GM06990 (cell line): ENCODE measurements around the gene SPATA22.

ENCODE experiments used
- DNase-seq: peaks from one replicate; pipeline ENCODE4 v3.0.0-alpha.2; 2011; ENCODE audit not compliant: insufficient read length; ENCODE audit errors: extremely low read depth
- H3K27me3 ChIP-seq: replicated peaks from 2 replicates; pipeline ENCODE4 v1.6.0; 2011; ENCODE audit warnings: low read length; ENCODE audit not compliant: control insufficient read depth, insufficient read depth
- H3K36me3 ChIP-seq: 2 replicates; pipeline ENCODE4 v1.5.1; 2011; ENCODE audit warnings: low read length; ENCODE audit not compliant: control insufficient read depth, insufficient read depth
- H3K4me3 ChIP-seq: replicated peaks from 2 replicates; pipeline ENCODE4 v1.5.1; 2011; ENCODE audit warnings: low read depth, mild to moderate bottlenecking, control low read depth, low read length
- TF ChIP-seq, protein P1 (sequence below): IDR thresholded peaks from 2 replicates; pipeline ENCODE4 v1.5.1; 2011; ENCODE audit warnings: low read length, control low read depth, mild to moderate bottlenecking, inconsistent platforms; ENCODE audit not compliant: insufficient read depth, poor library complexity, severe bottlenecking

SPATA22 gene

DNA sequence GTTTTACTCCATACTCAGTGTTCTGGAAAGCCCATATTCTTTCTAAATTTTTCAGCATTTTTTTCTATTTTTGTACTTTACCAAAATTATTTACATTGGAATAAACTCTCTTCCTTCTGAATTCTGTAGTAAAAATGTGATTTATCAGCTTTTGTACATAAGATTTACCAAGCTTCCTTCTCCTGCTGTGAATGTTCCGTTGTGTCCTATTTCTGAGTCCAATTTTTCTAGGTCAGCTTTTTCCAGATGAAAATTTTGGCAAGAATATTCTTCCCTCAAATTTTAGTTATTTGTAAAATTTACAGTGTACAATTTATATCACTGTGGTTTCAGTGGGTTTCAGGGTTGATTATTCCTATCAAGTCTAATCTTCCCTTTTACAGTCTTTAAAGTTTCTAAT is 31.7 kb upstream of the SPATA22 start:
- Histone ChIP-seq H3K36me3 (no peaks in the 10 kb centered on the region), H3K4me3 (no peak overlapping the region), H3K27me3 (no peaks in the 10 kb centered on the region)
- no peak for DNase-seq
- TF ChIP-seq, protein P1, sequence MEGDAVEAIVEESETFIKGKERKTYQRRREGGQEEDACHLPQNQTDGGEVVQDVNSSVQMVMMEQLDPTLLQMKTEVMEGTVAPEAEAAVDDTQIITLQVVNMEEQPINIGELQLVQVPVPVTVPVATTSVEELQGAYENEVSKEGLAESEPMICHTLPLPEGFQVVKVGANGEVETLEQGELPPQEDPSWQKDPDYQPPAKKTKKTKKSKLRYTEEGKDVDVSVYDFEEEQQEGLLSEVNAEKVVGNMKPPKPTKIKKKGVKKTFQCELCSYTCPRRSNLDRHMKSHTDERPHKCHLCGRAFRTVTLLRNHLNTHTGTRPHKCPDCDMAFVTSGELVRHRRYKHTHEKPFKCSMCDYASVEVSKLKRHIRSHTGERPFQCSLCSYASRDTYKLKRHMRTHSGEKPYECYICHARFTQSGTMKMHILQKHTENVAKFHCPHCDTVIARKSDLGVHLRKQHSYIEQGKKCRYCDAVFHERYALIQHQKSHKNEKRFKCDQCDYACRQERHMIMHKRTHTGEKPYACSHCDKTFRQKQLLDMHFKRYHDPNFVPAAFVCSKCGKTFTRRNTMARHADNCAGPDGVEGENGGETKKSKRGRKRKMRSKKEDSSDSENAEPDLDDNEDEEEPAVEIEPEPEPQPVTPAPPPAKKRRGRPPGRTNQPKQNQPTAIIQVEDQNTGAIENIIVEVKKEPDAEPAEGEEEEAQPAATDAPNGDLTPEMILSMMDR = no peak

DNA sequence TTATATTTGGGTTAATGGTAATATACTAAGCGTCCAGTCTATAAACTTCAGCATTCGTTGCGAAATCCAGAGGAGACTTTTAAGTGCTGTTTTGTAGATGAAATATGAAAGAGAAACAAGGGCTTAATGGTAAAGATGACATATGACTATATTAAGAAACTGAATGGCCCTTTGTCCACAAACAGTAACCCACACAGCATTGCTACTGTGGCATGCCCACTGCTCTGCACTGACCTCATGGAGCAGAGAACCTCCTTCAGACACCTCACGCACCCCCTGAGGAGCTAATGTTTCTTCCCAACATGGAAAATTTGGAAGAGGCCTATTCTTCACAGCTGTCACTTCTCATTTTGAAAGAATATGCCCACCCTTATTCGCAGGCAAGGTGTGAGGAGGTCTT is 30.8 kb upstream of the SPATA22 start:
- no peak overlapping the region for H3K4me3 ChIP-seq
- TF ChIP-seq, protein P1 = no peak

DNA sequence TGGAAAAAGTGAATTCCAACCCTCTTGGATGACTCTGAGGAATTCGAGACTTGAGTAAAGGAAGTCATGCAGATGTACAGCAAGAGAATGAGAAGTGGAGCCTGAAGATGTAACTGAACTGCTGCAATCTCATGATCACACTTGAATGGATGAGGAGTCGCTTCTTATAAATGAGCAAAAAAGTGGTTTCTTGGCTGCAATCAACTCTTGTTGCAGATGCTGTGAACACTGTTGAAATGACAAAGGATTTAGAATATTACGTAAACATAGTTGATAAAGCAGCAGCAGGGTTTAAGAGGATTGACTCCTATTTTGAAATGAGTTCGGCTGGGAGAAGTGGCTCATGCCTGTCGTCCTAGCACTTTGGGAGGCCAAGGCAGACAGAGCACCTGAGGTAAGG is 29.7 kb upstream of the SPATA22 start:
- TF ChIP-seq, protein P1 = no peak
- Histone ChIP-seq H3K27me3 (no peaks in the 10 kb centered on the region), H3K36me3 (no peaks in the 10 kb centered on the region), H3K4me3 (no peak overlapping the region)
- DNase-seq = no peak

More for the DNA sequence above, 30.8 kb upstream of the SPATA22 start:
- Histone ChIP-seq H3K36me3 (no peaks in the 10 kb centered on the region), H3K27me3 (no peaks in the 10 kb centered on the region)
- DNase-seq = no peak

DNA sequence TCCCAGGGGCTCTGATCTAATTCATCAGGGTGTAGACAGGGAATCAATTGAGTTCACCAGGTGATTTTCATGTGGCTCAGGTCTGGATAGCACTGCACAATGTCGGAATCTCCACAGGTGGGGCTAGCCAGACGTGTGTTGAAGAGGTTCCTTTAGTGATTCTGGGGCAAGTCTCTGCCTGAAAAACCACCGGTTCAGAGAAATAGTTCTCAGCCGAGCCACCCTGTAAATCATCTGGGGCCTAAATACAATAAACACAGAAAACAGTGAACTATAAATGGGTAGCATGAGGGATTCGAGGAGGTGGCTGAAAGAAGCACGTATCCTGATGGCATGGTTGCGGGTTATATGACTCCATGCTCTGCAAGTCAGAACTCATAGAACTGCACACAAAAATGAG is 25.5 kb upstream of the SPATA22 start:
- TF ChIP-seq, protein P1 = no peak
- Histone ChIP-seq H3K4me3 (no peak overlapping the region), H3K36me3 (no peaks in the 10 kb centered on the region), H3K27me3 (no peaks in the 10 kb centered on the region)
- DNase-seq = no peak

DNA sequence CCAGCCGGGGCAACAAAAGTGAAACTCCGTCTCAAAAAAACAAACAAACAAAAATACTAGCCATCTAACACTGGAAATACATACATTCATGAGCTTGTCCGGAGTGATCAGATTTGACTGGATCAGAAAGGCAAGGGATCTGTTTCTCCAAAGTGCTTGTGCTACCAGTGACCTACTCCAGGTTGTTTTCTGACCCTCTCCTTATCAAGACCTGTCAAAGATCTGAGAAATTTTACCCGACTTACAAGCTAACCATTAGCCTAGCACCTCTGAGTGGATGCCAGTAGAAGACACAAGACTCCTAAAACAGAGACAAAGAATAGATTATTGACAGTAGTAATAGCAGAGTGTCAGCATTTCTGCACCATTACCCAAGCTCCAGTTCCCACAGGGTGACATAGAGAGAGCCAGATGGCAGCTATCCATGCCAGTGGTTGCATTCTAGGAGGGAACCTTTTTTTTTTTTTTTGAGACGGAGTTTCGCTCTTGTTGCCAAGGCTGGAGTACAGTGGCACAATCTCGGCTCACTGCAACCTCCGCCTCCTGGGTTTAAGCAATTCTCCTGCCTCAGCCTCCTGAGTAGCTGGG is 14.0 kb upstream of the SPATA22 start:
- no peaks in the 10 kb centered on the region; the same call in 1 of the 2 replicates for H3K27me3 ChIP-seq
- DNase-seq = no peak
- H3K36me3 ChIP-seq = no peaks in the 10 kb centered on the region
- TF ChIP-seq, protein P1 = no peak
- no peak overlapping the region for H3K4me3 ChIP-seq

DNA sequence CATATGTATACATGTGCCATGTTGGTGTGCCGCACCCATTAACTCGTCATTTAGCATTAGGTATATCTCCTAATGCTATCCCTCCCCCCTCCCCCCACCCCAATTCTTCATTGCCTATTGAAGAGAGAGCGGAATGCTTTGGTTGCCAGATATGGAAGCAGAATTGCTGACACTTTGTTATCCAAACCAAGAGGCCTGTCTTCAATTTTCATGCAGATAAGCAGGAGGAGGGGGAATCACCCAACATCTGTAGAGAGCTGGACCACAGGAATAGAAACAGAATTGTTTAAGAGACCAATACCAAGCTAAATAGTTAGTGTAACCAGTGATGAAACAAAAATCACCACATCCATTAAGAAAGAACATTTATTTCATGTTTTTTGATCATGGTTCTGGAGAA is 11.2 kb upstream of the SPATA22 start:
- no peak overlapping the region for H3K4me3 ChIP-seq
- H3K36me3 ChIP-seq = no peaks in the 10 kb centered on the region
- H3K27me3 ChIP-seq = no peaks in the 10 kb centered on the region; the same call in 1 of the 2 replicates
- TF ChIP-seq, protein P1 = no peak
- no peak for DNase-seq
